GM12891 (cell line): ENCODE results near the gene HNRNPM.

Source experiments
- POLR2AphosphoS5 ChIP-seq: IDR thresholded peaks from 2 replicates; pipeline ENCODE4 v1.6.1; 2011; ENCODE audit warnings: low read depth, low read length, control low read depth
- POU2F2 ChIP-seq: IDR thresholded peaks from 2 replicates; pipeline ENCODE4 v1.6.1; 2011; ENCODE audit warnings: low read depth, mild to moderate bottlenecking, control low read depth, low read length, moderate library complexity
- TAF1 ChIP-seq: IDR thresholded peaks from 2 replicates; pipeline ENCODE4 v1.6.1; 2011; ENCODE audit warnings: low read depth, low read length, control low read depth

- TF ChIP-seq POLR2AphosphoS5 (no peak), TAF1 (no peak), POU2F2 (no peak)
Observed at GRCh38 chr19:8528500-8528899, 83.7 kb downstream of the HNRNPM start.
